Measurements from ENCODE around the gene PRPF6. TPM values are rescaled to one million over a fixed set of nuclear protein-coding genes. Genes with fewer than 3 reads are reported as not detected.
"Not testable (repeated sequence)": the region's sequence is repeated elsewhere in the genome, so short reads cannot be mapped to it uniquely, and the experiment has no call there.

Gene PRPF6
- polyA plus RNA-seq, 3 donors = 89.5 to 94.8 (median 89.9) TPM

DNA sequence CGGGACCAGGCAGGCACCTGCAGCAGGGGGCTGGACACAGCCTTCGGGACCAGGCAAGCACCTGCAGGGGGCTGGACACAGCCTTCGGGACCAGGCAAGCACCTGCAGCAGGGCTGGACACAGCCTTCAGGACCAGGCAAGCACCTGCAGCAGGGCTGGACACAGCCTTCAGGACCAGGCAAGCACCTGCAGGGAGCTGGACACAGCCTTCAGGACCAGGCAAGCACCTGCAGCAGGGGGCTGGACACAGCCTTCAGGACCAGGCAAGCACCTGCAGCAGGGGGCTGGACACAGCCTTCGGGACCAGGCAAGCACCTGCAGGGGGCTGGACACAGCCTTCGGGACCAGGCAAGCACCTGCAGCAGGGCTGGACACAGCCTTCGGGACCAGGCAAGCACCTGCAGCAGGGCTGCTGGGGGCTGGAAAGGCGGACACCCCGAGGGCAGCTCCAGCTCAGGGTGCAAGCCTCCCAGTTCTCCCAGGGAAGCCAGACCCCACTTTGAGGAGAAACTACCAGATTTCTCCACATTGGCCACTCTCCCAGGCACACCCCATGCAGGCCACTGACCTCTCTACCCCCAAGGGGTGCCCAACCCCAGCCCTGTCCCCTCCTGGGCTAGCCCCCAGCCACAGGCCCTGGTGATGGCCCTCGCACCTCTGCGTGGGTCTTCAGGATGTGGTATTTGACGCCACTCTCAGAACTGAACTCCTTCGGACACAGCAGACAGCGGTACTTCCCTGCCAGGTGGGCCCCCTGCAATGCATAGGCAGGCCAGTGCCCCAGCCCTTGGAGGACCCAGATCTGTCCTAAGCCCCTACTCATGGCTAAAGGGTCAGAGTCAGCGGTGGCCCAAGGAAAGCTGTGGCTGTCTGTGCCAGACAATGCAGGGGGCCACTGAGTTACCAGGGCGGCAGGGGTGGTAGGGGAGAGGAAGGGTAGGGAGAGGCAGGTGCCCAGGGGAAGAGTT, 20.0 kb upstream of the PRPF6 start:
- DNase-seq (ENCODE audit: low read depth in 3 of 3, low spot score in 2 of 3) = not testable (repeated sequence)

- DNase-seq (ENCODE audit: low read depth in 3 of 3, low spot score in 2 of 3) = no peak
These were observed 19.1 kb upstream of the PRPF6 start for GRCh38 chr20:63961664-63962425.

- no peak for DNase-seq (ENCODE audit: low read depth in 3 of 3, low spot score in 2 of 3)
These were observed 18.2 kb upstream of the PRPF6 start for GRCh38 chr20:63962426-63963347.

DNA sequence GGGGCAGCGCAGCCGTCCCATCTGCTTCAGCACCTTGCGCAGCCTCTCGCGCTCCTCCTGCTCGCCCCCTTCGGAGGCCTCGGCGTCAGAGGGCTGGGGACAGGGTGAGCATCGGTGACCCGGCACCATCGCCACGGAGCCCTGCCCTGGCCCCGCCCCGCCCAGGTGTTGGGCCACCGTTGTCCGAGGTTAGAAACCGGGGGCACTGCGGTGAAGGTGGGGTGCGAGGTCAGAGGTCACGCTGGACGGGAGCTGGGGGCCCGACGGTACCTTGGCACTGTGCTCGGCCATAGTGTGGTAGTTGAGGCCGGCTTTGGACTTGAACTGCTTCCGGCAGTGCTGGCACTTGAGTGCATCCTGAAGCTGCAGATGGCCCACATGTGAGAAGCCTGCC, 17.6 kb upstream of the PRPF6 start:
- DNase-seq (ENCODE audit: low read depth in 3 of 3, low spot score in 2 of 3) = no peak

GRCh38 chr20:63963784-63964301, 17.1 kb upstream of the PRPF6 start:
- DNase-seq (ENCODE audit: low read depth in 3 of 3, low spot score in 2 of 3) = no peak

GRCh38 chr20:63964412-63964811, 16.5 kb upstream of the PRPF6 start:
- no peak for DNase-seq (ENCODE audit: low read depth in 3 of 3, low spot score in 2 of 3)

GRCh38 chr20:63966172-63966943, 14.6 kb upstream of the PRPF6 start:
- DNase-seq (ENCODE audit: low read depth in 3 of 3, low spot score in 2 of 3) = no peak

GRCh38 chr20:63966944-63967322, 14.0 kb upstream of the PRPF6 start:
- DNase-seq (ENCODE audit: low read depth in 3 of 3, low spot score in 2 of 3) = no peak

DNA sequence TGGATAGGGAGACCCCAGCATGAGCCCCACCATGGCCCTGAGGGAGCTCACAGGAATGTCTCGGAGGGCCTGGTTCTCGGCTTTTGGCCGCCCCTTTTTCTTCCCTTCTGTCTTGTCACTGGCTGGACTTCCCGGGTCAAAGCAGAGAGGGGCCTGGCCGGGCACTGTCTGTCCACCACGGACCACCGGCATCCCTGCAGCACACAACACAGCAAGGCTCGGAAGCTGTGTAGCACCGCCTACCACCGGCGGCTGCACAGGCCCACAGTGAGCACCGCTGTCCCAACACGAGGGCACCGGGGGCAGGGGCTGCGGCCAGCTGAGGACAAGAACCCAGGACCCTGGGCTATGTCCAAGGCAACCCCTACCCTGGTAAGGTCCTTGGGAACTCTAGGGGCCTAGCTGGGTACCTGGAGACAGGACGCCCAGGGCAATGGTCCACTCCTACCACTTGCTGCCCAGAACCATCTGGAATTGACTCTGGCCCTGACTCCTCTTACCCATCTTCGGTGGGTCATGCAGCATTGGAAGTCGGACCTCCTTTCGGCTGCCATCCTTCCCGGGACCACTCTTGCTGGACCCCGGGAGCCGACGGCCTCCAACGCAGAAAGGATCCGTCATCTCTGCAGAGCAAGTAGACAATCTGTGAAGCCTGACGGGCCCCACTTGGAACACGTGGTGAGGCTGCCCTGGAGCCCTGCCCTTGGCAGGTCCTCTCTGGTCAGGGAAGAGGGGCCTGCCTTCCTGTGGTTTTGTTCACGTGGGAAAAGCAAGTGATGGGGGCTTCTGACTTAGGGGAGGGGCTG, 13.4 kb upstream of the PRPF6 start:
- DNase-seq (ENCODE audit: low read depth in 3 of 3, low spot score in 2 of 3) = no peak

- no peak for DNase-seq (ENCODE audit: low read depth in 3 of 3, low spot score in 2 of 3)
These were observed 12.6 kb upstream of the PRPF6 start for GRCh38 chr20:63968136-63968927.

DNA sequence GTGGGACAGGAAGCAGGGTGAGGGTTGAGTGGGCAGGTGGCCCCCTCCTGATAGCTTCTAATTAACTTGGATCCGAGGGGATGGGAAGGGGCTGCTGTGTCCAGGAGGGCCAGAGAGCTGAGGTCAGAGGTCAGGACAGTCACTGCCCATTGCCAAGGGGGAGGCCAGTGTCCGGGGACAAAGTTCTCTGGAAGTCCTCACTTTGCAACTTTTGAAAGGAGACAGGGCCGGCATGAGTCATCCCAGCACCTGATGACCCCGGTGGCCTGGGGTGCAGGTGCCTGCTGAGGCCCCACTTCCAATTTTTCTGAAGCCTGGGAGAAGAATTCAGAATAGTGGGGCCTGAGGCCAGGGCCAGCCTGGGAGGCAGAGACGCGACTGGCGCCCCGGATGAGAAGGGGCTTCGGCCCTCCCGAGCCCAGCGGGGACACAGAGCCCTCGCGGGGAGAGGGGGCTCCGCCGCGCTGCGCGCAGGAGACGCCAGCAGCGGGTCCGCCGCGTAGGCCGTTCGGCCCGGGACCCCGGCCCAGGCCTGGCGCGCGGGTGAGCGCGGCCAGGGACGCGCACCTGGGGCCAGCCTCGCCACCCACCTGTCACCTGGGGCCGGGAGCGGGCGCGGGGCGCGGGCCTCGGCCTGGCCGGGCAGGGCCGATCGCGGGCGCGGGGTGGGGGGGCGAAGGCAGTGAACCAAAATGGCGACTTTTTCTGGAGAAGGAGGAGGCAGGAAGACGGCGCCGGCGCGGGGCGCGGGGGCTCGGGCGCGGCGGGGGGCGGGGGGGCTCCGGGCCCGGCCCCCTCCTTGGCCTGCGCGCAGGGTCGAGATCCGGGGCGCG, 11.8 kb upstream of the PRPF6 start:
- DNase-seq (ENCODE audit: low read depth in 3 of 3, low spot score in 2 of 3) = no peak

- no peak for DNase-seq (ENCODE audit: low read depth in 3 of 3, low spot score in 2 of 3)
These were observed 10.9 kb upstream of the PRPF6 start, which contains the start of gene ZNF512B for GRCh38 chr20:63969838-63970713. TSS of gene ZNF512B (minus strand) at chr20:63969930. CDS start at chr20:63967950, 1,980 bp downstream.

DNA sequence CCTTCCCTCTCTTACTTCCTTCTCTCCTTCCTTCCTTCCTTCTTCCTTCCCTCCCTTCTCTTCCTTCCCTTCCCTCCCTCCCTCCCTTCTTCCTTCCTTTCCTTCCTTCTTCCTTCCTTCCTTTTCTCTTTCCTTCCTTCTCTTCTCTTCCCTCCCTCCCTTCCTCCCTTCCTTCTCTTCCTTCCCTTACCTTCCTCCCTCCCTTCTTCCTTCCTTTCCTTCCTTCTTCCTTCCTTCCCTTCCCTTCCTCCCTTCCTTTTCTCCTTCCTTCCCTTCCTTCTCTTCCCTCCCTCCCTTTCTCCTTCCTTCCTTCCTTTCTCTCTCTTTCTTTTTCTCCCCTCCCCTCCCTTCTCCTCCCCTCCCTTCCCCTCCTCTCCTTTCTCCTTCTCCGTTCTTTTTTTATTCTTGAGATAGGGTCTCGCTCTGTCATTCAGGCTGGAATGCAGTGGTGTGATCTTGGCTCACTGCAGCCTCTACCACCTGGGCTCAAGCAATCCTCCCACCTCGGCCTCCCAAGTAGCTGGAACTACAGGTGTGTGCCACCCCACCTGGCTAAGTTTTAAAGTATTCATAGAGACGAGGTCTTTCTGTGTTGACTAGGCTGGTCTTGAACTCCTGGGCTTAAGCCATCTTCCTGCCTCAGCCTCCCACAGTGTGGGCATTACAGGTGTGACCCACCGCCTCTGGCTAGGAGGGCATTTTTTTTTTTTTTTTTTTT, 10.1 kb upstream of the PRPF6 start:
- no peak for DNase-seq (ENCODE audit: low read depth in 3 of 3, low spot score in 2 of 3)

- DNase-seq (ENCODE audit: low read depth in 3 of 3, low spot score in 2 of 3) = not testable (repeated sequence)
These were observed 9.0 kb upstream of the PRPF6 start for GRCh38 chr20:63971960-63972311.

DNA sequence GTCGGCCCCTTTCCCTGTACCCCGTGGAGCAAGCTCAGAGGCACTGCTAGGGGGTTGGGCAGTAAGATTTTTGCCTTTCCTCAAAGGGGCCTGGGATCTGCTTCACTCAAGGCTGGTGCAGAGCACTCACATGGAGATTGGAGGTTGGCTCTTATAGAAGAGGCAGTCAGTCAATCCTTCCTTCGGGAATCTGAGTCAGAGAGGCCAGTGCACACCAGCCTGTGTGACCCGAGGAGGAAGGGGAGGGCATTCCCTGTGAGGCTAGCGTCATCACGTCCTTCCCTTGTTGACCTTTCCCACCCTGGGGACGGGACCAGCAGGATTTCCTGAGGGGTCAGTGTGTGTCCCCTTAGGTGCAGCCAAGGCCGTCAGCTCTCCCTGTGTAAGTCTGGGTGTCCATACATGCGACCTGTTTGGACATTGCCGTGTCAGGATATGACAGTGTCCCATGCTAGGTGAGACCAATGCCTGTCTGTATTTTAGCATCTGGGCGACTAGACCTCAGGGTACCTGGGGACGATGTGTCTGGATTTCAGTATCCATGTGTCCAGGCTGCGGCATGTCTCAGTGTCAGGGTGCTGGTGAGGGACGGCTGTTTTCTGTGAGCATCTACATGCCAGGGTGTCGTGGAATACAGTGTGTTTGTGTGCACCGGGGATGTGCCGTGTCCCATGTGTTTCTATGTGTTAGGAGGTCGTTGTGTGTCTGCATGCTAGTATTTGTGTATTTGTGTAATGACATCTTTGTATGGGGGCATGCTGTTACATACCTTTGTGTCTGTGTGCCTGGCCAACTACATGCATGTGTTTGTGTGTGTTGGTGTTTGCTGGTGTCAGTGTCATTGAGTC, 8.4 kb upstream of the PRPF6 start:
- no peak for DNase-seq (ENCODE audit: low read depth in 3 of 3, low spot score in 2 of 3)
